Gastrocnemius medialis (tissue), 4 donors: Measurements from ENCODE around the gene TMX4. TPM values are rescaled to one million over a fixed set of nuclear protein-coding genes. Genes with fewer than 3 reads are reported as not detected.
A peak's percentile ranks its signal among the peaks of the same experiment; 100 is the strongest.

Source experiments
- ATAC-seq, 2 donors: fragments of 150-250 bp; one replicate each; pipeline ENCODE4 v1.9.1; 2016
- DNase-seq, 2 donors: peaks; one replicate each; pipeline ENCODE4 v3.0.0-alpha.2; 2019
- H3K27ac ChIP-seq, 4 donors: fragments of 200-600 bp; sonication (generic); 1 replicate in 1 of 4; 2 replicates in 3 of 4; pipeline ENCODE4 v1.5.1; 2016 to 2018; ENCODE audit warnings: mild to moderate bottlenecking in 2 of 4, moderate library complexity in 1 of 4
- H3K27me3 ChIP-seq, 3 donors: fragments of 200-600 bp; sonication (generic) in 2 of 3; 1 replicate in 1 of 3; 2 replicates in 2 of 3; pipeline versions ENCODE4 v1.5.1 to v1.6.0; 2016 to 2019; ENCODE audit warnings: mild to moderate bottlenecking in 1 of 3, moderate library complexity in 1 of 3
- H3K36me3 ChIP-seq, 2 donors: fragments of 200-600 bp; sonication (generic) in 1 of 2; one replicate each; pipeline ENCODE4 v1.5.1; 2017 to 2018
- H3K4me1 ChIP-seq, 2 donors: fragments of 200-600 bp; sonication (generic) in 1 of 2; one replicate each; pipeline ENCODE4 v1.5.1; 2016 to 2017; ENCODE audit warnings: mild to moderate bottlenecking in 2 of 2
- H3K4me3 ChIP-seq, 4 donors: fragments of 200-600 bp; sonication (generic) in 3 of 4; 1 replicate in 1 of 4; 2 replicates in 3 of 4; pipeline ENCODE4 v1.5.1; 2016 to 2019; ENCODE audit warnings: mild to moderate bottlenecking in 2 of 4
- H3K9me3 ChIP-seq, 3 donors: fragments of 200-600 bp; sonication (generic) in 2 of 3; 1 replicate in 1 of 3; 2 replicates in 2 of 3; pipeline ENCODE4 v1.5.1; 2016 to 2019
- CTCF ChIP-seq, 5 experiments: fragments of 450-650 bp in 3 of 5; fragments of 200-600 bp in 2 of 5; sonication (generic) in 2 of 5; IDR thresholded peaks in 4 of 5; conservative IDR thresholded peaks in 1 of 5; 1 replicate in 4 of 5; 2 replicates in 1 of 5; pipeline ENCODE4 v1.5.1; 2016 to 2019; ENCODE audit warnings: antibody characterized with exemption in 5 of 5, mild to moderate bottlenecking in 3 of 5, moderate library complexity in 3 of 5
- POLR2A ChIP-seq, 2 donors: fragments of 450-650 bp; IDR thresholded peaks; one replicate each; pipeline ENCODE4 v1.6.1; 2017; ENCODE audit warnings: antibody characterized with exemption in 2 of 2, mild to moderate bottlenecking in 2 of 2, moderate library complexity in 2 of 2
- in situ Hi-C, 4 donors: fragments of 200-750 bp; cut with MboI; loops; one replicate each; pipeline versions ENCODE4 v1.15.0 to v1.8.0; 2017; ENCODE audit warnings: low sequenced_read_pairs in 4 of 4
- intact Hi-C: fragments of 100-400 bp; cut with DNase I; formaldehyde crosslinking; loops from one replicate; pipeline ENCODE4 v1.15.1; 2023; ENCODE audit warnings: low total_unique reads
- total RNA-seq, 4 donors: library from RNA; depleted of rRNA; stranded (reverse); fragments of >200 nt; gene quantifications; one replicate each; pipeline versions ENCODE4 v1.1.0 to v1.2.3, GENCODE V29; 2016

Gene TMX4
- total RNA-seq, 4 donors from 2014 or later: 43.6 to 65.3 (median 55.0) TPM

GRCh38 chr20:8021541-8022269 lies 2.1 kb upstream of the TMX4 start:
- Histone ChIP-seq H3K36me3 (no peaks in the 10 kb centered on the region), H3K4me1 (peaks cover 22 to 31% of the 10 kb centered on the region in 2 donors), H3K9me3 (no peaks in the 10 kb centered on the region), H3K27me3 (no peaks in the 10 kb centered on the region), H3K27ac (peak overlapping the region in 2 of 4 donors; percentile 56 to 98), H3K4me3 (no peak overlapping the region)
- intact Hi-C loops (no loop called here), in situ Hi-C loops (no loop called here)
- DNase-seq (no peak), ATAC-seq (peak in 1 of 2 donors; percentile 34)
- no peak for TF ChIP-seq CTCF (IDR thresholded peaks at IDR 0.05 in 4 of 5, conservative IDR thresholded peaks at IDR 0.05 in 1 of 5)
- no peak for TF ChIP-seq POLR2A (IDR thresholded peaks at IDR 0.05)

GRCh38 chr20:8020314-8021079 lies 936 bp upstream of the TMX4 start:
- H3K4me3 ChIP-seq: peak overlapping the region in 2 of 4 donors; percentile 66 to 83
- peak overlapping the region in 3 of 4 donors; percentile 91 to 98 (median 93) for H3K27ac ChIP-seq
- TF ChIP-seq POLR2A (IDR thresholded peaks at IDR 0.05) (no peak), CTCF (IDR thresholded peaks at IDR 0.05 in 4 of 5, conservative IDR thresholded peaks at IDR 0.05 in 1 of 5) (no peak)
- ATAC-seq (no peak), DNase-seq (no peak)
- no peaks in the 10 kb centered on the region for H3K27me3 ChIP-seq
- peaks cover 32 to 39% of the 10 kb centered on the region in 2 donors for H3K4me1 ChIP-seq
- in situ Hi-C loops (no loop called here), intact Hi-C loops (no loop called here)
- H3K36me3 ChIP-seq: no peaks in the 10 kb centered on the region
- H3K9me3 ChIP-seq: no peaks in the 10 kb centered on the region

- no peak for TF ChIP-seq POLR2A (IDR thresholded peaks at IDR 0.05)
- no peak for TF ChIP-seq CTCF (IDR thresholded peaks at IDR 0.05 in 4 of 5, conservative IDR thresholded peaks at IDR 0.05 in 1 of 5)
- in situ Hi-C loops (no loop called here), intact Hi-C loops (no loop called here)
- Histone ChIP-seq H3K27ac (peak overlapping the region; percentile 91 to 98 (median 94)), H3K36me3 (no peaks in the 10 kb centered on the region), H3K27me3 (no peaks in the 10 kb centered on the region), H3K9me3 (no peaks in the 10 kb centered on the region), H3K4me3 (peak overlapping the region; percentile 66 to 86 (median 82)), H3K4me1 (peaks cover 36 to 44% of the 10 kb centered on the region in 2 donors)
- ATAC-seq (no peak), DNase-seq (no peak)
Measured at GRCh38 chr20:8019998-8020247, 362 bp upstream of the TMX4 start.

GRCh38 chr20:8018958-8019245 lies 659 bp downstream of the TMX4 start:
- Histone ChIP-seq H3K4me1 (peaks cover 36 to 44% of the 10 kb centered on the region in 2 donors), H3K4me3 (peak overlapping the region; percentile 66 to 86 (median 82)), H3K27ac (peak overlapping the region; percentile 91 to 98 (median 94)), H3K36me3 (no peaks in the 10 kb centered on the region), H3K27me3 (no peaks in the 10 kb centered on the region), H3K9me3 (no peaks in the 10 kb centered on the region)
- in situ Hi-C loops (no loop called here), intact Hi-C loops (no loop called here)
- ATAC-seq (peak; percentile 76 to 78), DNase-seq (peak; percentile 25 to 47)
- TF ChIP-seq POLR2A (IDR thresholded peaks at IDR 0.05): no peak
- peak in 1 of 5 experiments; percentile 42 for TF ChIP-seq CTCF (IDR thresholded peaks at IDR 0.05 in 4 of 5, conservative IDR thresholded peaks at IDR 0.05 in 1 of 5)
